GM23338 (cell line): ENCODE results near the gene SORL1. TPM values are rescaled to one million over a fixed set of nuclear protein-coding genes. Genes with fewer than 3 reads are reported as not detected.

ENCODE experiments used
- ATAC-seq: fragments of 200-7000 bp; cut with Tn5 transposase; 3 replicates; pipeline ENCODE4 v1.9.1; 2020
- DNase-seq: peaks from one replicate; pipeline ENCODE4 v3.0.0-alpha.2; 2015; ENCODE audit warnings: low spot score
- H2AFZ ChIP-seq: fragments of 200-600 bp; sonication (generic); 2 replicates; pipeline ENCODE4 v1.8.0; 2016; ENCODE audit warnings: antibody characterized with exemption, mild to moderate bottlenecking, moderate library complexity
- H3F3A ChIP-seq: fragments of 200-600 bp; sonication (generic); replicated peaks from 2 replicates; pipeline ENCODE4 v1.8.0; 2017; ENCODE audit warnings: antibody characterized with exemption, mixed run types, low read depth
- H3K27ac ChIP-seq: fragments of 200-600 bp; sonication (generic); 2 replicates; pipeline ENCODE4 v1.6.1; 2016; ENCODE audit warnings: low read depth
- H3K27me3 ChIP-seq: fragments of 200-600 bp; sonication (generic); 2 replicates; pipeline ENCODE4 v1.8.0; 2016; ENCODE audit warnings: mild to moderate bottlenecking, mixed run types, moderate library complexity; ENCODE audit not compliant: insufficient read depth
- H3K36me3 ChIP-seq: fragments of 200-600 bp; sonication (generic); 2 replicates; pipeline ENCODE4 v1.8.0; 2016; ENCODE audit warnings: mild to moderate bottlenecking; ENCODE audit not compliant: insufficient read depth
- H3K4me1 ChIP-seq: fragments of 200-600 bp; sonication (generic); 2 replicates; pipeline ENCODE4 v1.8.0; 2016; ENCODE audit warnings: mild to moderate bottlenecking, moderate library complexity; ENCODE audit not compliant: insufficient read depth
- H3K4me2 ChIP-seq: fragments of 200-600 bp; sonication (generic); 2 replicates; pipeline ENCODE4 v1.7.1; 2017; ENCODE audit warnings: mixed run types
- H3K4me3 ChIP-seq: fragments of 200-600 bp; sonication (generic); 2 replicates; pipeline ENCODE4 v1.6.1; 2016; ENCODE audit warnings: mixed run types
- H3K79me2 ChIP-seq: fragments of 200-600 bp; sonication (generic); replicated peaks from 2 replicates; pipeline ENCODE4 v1.8.0; 2017; ENCODE audit warnings: mild to moderate bottlenecking; ENCODE audit not compliant: insufficient read depth
- H3K9me2 ChIP-seq: fragments of 200-600 bp; sonication (generic); 2 replicates; pipeline ENCODE4 v1.8.0; 2017; ENCODE audit not compliant: insufficient read depth
- H4K20me1 ChIP-seq: fragments of 200-600 bp; sonication (generic); replicated peaks from 2 replicates; pipeline ENCODE4 v1.8.0; 2017; ENCODE audit warnings: mild to moderate bottlenecking; ENCODE audit not compliant: insufficient read depth
- H3K27ac Mint-ChIP-seq: 2 replicates; pipeline ENCODE4 v1.8.0; 2020; ENCODE audit warnings: inconsistent platforms, mild to moderate bottlenecking, moderate library complexity, mixed read lengths
- H3K27me3 Mint-ChIP-seq: 3 replicates; pipeline ENCODE4 v1.8.0; 2022; ENCODE audit warnings: low read depth, mild to moderate bottlenecking, moderate library complexity, mixed read lengths, inconsistent platforms; ENCODE audit not compliant: insufficient read depth, poor library complexity
- H3K36me3 Mint-ChIP-seq: 3 replicates; pipeline ENCODE4 v1.8.0; 2021; ENCODE audit warnings: low read depth, mild to moderate bottlenecking, inconsistent platforms, moderate library complexity, mixed read lengths
- H3K4me1 Mint-ChIP-seq: 3 replicates; pipeline ENCODE4 v1.8.0; 2020; ENCODE audit warnings: mild to moderate bottlenecking, inconsistent platforms, mixed read lengths
- H3K4me3 Mint-ChIP-seq: 3 replicates; pipeline ENCODE4 v1.8.0; 2021; ENCODE audit warnings: moderate library complexity, mild to moderate bottlenecking, inconsistent platforms, mixed read lengths
- H3K9me3 Mint-ChIP-seq: 3 replicates; pipeline ENCODE4 v1.8.0; 2020; ENCODE audit warnings: moderate library complexity, mild to moderate bottlenecking, inconsistent platforms, mixed read lengths
- CREB1 ChIP-seq: fragments of 250-450 bp; sonication (Bioruptor Pico); IDR thresholded peaks from 2 replicates; pipeline ENCODE4 v1.5.0; 2020; ENCODE audit warnings: low read depth, mild to moderate bottlenecking, moderate library complexity
- EZH2 ChIP-seq: fragments of 200-600 bp; sonication (generic); IDR thresholded peaks from one replicate; pipeline ENCODE4 v1.8.0; 2017; ENCODE audit warnings: antibody characterized with exemption, mild to moderate bottlenecking, low read depth; ENCODE audit not compliant: unreplicated experiment
- EZH2phosphoT487 ChIP-seq: fragments of 200-600 bp; sonication (generic); IDR thresholded peaks from one replicate; pipeline ENCODE4 v1.8.1; 2018; ENCODE audit warnings: antibody characterized with exemption; ENCODE audit not compliant: unreplicated experiment
- JUNB ChIP-seq: IDR thresholded peaks from one replicate; pipeline ENCODE4 v1.6.1; 2016; ENCODE audit warnings: antibody characterized with exemption; ENCODE audit not compliant: unreplicated experiment
- NANOG ChIP-seq: IDR thresholded peaks from 2 replicates; pipeline ENCODE4 v1.6.1; 2016; ENCODE audit warnings: antibody characterized with exemption, borderline replicate concordance
- POLR2AphosphoS5 ChIP-seq: IDR thresholded peaks from 2 replicates; pipeline ENCODE4 v1.6.1; 2016; ENCODE audit warnings: antibody characterized with exemption, low read depth
- STAT1 ChIP-seq: IDR thresholded peaks from one replicate; pipeline ENCODE4 v1.6.1; 2016; ENCODE audit warnings: antibody characterized with exemption; ENCODE audit not compliant: unreplicated experiment
- ZNF114 ChIP-seq: fragments of 250-450 bp; sonication (Bioruptor Pico); IDR thresholded peaks from 2 replicates; pipeline ENCODE4 v1.5.0; 2020; ENCODE audit warnings: mild to moderate bottlenecking, moderate library complexity
- ZNF331 ChIP-seq: fragments of 250-450 bp; sonication (Bioruptor Pico); IDR thresholded peaks from 2 replicates; pipeline ENCODE4 v1.5.0; 2020; ENCODE audit warnings: low read depth, mild to moderate bottlenecking, moderate library complexity
- polyA plus RNA-seq: library from polyadenylated mRNA; unstranded; fragments of >200 nt; fragmentation: Nextera tagmentation; extraction: Ambion mirVana; gene quantifications from 2 replicates; pipeline ENCODE4 v1.2.1, GENCODE V29; 2016
- total RNA-seq: library from RNA; depleted of rRNA; stranded (reverse); fragments of >200 nt; shearing (Covaris generic); gene quantifications from 2 replicates; pipeline ENCODE4 v1.2.3, GENCODE V29; 2014
- TF ChIP-seq, protein P1 (sequence below): fragments of 250-450 bp; sonication (Bioruptor Pico); IDR thresholded peaks from 2 replicates; pipeline ENCODE4 v1.5.0; 2020; ENCODE audit warnings: mild to moderate bottlenecking, moderate library complexity
- TF ChIP-seq, protein P2 (sequence below): IDR thresholded peaks from 2 replicates; pipeline ENCODE4 v1.6.1; 2016; ENCODE audit warnings: antibody characterized with exemption
- TF ChIP-seq, protein P3 (sequence below): IDR thresholded peaks from one replicate; pipeline ENCODE4 v1.6.1; 2018; ENCODE audit warnings: antibody characterized with exemption; ENCODE audit not compliant: unreplicated experiment
- TF ChIP-seq, protein P4 (sequence below), 2 experiments: fragments of 200-600 bp in 1 of 2; sonication (generic) in 1 of 2; conservative IDR thresholded peaks; 2 replicates each; pipeline versions ENCODE4 v1.5.1 to v1.6.1; 2016 to 2017; ENCODE audit warnings: antibody characterized with exemption in 2 of 2, low read depth in 2 of 2, mild to moderate bottlenecking in 2 of 2, moderate library complexity in 1 of 2

The SORL1 gene
- total and polyA plus RNA-seq, 2 experiments from 2014 or later = 23.0 to 78.8 TPM

DNA sequence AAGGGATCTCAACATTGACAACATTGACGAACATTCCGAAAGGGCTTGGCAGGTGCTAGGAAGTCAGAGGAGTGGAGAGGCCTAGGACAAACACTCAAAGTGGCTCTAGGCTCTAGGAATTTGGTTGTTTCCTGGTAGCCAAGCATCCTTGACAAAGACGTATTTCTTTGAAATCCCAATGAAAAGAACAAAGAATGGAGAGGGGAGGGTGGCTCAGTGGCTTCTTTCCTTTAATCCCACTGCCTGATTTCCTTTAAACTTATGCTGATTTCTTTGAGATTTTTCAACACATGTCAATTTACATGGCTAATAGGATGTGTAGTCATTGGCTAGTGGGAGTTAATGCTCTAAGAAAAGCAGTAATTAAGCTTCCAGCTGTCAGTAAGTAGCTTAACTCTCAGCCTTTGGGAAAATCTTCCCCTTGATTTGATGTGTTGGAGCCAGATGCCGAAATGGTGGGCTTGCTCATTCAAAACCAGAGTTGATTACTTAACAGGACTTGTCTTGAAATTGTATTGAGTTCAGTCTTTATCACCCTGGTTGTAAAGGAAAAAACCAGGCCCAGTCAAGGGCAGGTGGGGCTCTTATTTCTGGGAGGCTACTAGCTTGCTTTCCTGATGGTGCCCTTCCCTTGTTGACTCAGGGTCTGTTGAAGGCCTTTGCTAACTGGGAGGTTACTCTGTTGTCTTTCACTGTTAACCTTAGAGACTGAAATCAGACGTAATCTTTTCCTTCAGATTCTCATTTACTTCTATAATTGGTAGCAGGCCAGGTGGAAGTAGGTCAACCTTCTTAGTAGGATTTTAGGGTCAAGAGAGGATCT is 45.3 kb downstream of the SORL1 start:
- H3K9me2 ChIP-seq = 0 out of 2 replicates have a peak, but pooled peaks cover 11% of the 10 kb centered on the region
- no peaks in the 10 kb centered on the region; the same call in 1 of the 2 replicates for H3K79me2 ChIP-seq
- H2AFZ ChIP-seq = no peak overlapping the region
- peaks cover 66% of the 10 kb centered on the region for H3K36me3 Mint-ChIP-seq
- DNase-seq (peak; percentile 28), ATAC-seq (peak; percentile 37; the same call in 2 of the 3 replicates)
- H3K36me3 ChIP-seq = peaks cover 25% of the 10 kb centered on the region
- H4K20me1 ChIP-seq = no peaks in the 10 kb centered on the region; the same call in 1 of the 2 replicates
- no peak for TF ChIP-seq EZH2phosphoT487
- no peak for TF ChIP-seq ZNF114 (CRISPR knock-in tag)
- TF ChIP-seq, protein P1, sequence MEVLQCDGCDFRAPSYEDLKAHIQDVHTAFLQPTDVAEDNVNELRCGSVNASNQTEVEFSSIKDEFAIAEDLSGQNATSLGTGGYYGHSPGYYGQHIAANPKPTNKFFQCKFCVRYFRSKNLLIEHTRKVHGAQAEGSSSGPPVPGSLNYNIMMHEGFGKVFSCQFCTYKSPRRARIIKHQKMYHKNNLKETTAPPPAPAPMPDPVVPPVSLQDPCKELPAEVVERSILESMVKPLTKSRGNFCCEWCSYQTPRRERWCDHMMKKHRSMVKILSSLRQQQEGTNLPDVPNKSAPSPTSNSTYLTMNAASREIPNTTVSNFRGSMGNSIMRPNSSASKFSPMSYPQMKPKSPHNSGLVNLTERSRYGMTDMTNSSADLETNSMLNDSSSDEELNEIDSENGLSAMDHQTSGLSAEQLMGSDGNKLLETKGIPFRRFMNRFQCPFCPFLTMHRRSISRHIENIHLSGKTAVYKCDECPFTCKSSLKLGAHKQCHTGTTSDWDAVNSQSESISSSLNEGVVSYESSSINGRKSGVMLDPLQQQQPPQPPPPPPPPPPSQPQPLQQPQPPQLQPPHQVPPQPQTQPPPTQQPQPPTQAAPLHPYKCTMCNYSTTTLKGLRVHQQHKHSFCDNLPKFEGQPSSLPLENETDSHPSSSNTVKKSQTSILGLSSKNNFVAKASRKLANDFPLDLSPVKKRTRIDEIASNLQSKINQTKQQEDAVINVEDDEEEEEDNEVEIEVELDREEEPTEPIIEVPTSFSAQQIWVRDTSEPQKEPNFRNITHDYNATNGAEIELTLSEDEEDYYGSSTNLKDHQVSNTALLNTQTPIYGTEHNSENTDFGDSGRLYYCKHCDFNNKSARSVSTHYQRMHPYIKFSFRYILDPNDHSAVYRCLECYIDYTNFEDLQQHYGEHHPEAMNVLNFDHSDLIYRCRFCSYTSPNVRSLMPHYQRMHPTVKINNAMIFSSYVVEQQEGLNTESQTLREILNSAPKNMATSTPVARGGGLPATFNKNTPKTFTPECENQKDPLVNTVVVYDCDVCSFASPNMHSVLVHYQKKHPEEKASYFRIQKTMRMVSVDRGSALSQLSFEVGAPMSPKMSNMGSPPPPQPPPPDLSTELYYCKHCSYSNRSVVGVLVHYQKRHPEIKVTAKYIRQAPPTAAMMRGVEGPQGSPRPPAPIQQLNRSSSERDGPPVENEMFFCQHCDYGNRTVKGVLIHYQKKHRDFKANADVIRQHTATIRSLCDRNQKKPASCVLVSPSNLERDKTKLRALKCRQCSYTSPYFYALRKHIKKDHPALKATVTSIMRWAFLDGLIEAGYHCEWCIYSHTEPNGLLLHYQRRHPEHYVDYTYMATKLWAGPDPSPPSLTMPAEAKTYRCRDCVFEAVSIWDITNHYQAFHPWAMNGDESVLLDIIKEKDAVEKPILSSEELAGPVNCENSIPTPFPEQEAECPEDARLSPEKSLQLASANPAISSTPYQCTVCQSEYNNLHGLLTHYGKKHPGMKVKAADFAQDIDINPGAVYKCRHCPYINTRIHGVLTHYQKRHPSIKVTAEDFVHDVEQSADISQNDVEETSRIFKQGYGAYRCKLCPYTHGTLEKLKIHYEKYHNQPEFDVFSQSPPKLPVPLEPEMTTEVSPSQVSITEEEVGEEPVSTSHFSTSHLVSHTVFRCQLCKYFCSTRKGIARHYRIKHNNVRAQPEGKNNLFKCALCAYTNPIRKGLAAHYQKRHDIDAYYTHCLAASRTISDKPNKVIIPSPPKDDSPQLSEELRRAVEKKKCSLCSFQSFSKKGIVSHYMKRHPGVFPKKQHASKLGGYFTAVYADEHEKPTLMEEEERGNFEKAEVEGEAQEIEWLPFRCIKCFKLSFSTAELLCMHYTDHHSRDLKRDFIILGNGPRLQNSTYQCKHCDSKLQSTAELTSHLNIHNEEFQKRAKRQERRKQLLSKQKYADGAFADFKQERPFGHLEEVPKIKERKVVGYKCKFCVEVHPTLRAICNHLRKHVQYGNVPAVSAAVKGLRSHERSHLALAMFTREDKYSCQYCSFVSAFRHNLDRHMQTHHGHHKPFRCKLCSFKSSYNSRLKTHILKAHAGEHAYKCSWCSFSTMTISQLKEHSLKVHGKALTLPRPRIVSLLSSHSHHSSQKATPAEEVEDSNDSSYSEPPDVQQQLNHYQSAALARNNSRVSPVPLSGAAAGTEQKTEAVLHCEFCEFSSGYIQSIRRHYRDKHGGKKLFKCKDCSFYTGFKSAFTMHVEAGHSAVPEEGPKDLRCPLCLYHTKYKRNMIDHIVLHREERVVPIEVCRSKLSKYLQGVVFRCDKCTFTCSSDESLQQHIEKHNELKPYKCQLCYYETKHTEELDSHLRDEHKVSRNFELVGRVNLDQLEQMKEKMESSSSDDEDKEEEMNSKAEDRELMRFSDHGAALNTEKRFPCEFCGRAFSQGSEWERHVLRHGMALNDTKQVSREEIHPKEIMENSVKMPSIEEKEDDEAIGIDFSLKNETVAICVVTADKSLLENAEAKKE (CRISPR knock-in tag) = no peak
- no peak for TF ChIP-seq POLR2AphosphoS5
- TF ChIP-seq, protein P2, sequence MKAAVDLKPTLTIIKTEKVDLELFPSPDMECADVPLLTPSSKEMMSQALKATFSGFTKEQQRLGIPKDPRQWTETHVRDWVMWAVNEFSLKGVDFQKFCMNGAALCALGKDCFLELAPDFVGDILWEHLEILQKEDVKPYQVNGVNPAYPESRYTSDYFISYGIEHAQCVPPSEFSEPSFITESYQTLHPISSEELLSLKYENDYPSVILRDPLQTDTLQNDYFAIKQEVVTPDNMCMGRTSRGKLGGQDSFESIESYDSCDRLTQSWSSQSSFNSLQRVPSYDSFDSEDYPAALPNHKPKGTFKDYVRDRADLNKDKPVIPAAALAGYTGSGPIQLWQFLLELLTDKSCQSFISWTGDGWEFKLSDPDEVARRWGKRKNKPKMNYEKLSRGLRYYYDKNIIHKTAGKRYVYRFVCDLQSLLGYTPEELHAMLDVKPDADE = no peak
- no peak for TF ChIP-seq JUNB
- TF ChIP-seq NANOG = no peak
- no peak for TF ChIP-seq ZNF331 (CRISPR knock-in tag)
- TF ChIP-seq, protein P3, sequence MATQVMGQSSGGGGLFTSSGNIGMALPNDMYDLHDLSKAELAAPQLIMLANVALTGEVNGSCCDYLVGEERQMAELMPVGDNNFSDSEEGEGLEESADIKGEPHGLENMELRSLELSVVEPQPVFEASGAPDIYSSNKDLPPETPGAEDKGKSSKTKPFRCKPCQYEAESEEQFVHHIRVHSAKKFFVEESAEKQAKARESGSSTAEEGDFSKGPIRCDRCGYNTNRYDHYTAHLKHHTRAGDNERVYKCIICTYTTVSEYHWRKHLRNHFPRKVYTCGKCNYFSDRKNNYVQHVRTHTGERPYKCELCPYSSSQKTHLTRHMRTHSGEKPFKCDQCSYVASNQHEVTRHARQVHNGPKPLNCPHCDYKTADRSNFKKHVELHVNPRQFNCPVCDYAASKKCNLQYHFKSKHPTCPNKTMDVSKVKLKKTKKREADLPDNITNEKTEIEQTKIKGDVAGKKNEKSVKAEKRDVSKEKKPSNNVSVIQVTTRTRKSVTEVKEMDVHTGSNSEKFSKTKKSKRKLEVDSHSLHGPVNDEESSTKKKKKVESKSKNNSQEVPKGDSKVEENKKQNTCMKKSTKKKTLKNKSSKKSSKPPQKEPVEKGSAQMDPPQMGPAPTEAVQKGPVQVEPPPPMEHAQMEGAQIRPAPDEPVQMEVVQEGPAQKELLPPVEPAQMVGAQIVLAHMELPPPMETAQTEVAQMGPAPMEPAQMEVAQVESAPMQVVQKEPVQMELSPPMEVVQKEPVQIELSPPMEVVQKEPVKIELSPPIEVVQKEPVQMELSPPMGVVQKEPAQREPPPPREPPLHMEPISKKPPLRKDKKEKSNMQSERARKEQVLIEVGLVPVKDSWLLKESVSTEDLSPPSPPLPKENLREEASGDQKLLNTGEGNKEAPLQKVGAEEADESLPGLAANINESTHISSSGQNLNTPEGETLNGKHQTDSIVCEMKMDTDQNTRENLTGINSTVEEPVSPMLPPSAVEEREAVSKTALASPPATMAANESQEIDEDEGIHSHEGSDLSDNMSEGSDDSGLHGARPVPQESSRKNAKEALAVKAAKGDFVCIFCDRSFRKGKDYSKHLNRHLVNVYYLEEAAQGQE = no peak
- no peak for TF ChIP-seq EZH2
- TF ChIP-seq STAT1 = no peak
- TF ChIP-seq, protein P4, sequence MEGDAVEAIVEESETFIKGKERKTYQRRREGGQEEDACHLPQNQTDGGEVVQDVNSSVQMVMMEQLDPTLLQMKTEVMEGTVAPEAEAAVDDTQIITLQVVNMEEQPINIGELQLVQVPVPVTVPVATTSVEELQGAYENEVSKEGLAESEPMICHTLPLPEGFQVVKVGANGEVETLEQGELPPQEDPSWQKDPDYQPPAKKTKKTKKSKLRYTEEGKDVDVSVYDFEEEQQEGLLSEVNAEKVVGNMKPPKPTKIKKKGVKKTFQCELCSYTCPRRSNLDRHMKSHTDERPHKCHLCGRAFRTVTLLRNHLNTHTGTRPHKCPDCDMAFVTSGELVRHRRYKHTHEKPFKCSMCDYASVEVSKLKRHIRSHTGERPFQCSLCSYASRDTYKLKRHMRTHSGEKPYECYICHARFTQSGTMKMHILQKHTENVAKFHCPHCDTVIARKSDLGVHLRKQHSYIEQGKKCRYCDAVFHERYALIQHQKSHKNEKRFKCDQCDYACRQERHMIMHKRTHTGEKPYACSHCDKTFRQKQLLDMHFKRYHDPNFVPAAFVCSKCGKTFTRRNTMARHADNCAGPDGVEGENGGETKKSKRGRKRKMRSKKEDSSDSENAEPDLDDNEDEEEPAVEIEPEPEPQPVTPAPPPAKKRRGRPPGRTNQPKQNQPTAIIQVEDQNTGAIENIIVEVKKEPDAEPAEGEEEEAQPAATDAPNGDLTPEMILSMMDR (conservative IDR thresholded peaks at IDR 0.05; ENCODE audit: low read depth in 2 of 2) = no peak
- TF ChIP-seq CREB1 (CRISPR knock-in tag) = no peak
- no peak overlapping the region for H3K27ac ChIP-seq
- H3K4me1 Mint-ChIP-seq = peaks cover 27% of the 10 kb centered on the region
- H3K27ac Mint-ChIP-seq = no peak overlapping the region
- no peak overlapping the region for H3K4me3 Mint-ChIP-seq
- H3K9me3 Mint-ChIP-seq = peaks cover 3% of the 10 kb centered on the region; the same call in 2 of the 3 replicates
- H3K4me1 ChIP-seq = peaks cover 15% of the 10 kb centered on the region
- H3K4me3 ChIP-seq = no peak overlapping the region
- H3K4me2 ChIP-seq = no peak overlapping the region
- peaks cover 1% of the 10 kb centered on the region for H3K27me3 Mint-ChIP-seq
- no peaks in the 10 kb centered on the region for H3F3A ChIP-seq
- no peaks in the 10 kb centered on the region for H3K27me3 ChIP-seq
